Measurements from ENCODE around the gene AHNAK2.

DNA sequence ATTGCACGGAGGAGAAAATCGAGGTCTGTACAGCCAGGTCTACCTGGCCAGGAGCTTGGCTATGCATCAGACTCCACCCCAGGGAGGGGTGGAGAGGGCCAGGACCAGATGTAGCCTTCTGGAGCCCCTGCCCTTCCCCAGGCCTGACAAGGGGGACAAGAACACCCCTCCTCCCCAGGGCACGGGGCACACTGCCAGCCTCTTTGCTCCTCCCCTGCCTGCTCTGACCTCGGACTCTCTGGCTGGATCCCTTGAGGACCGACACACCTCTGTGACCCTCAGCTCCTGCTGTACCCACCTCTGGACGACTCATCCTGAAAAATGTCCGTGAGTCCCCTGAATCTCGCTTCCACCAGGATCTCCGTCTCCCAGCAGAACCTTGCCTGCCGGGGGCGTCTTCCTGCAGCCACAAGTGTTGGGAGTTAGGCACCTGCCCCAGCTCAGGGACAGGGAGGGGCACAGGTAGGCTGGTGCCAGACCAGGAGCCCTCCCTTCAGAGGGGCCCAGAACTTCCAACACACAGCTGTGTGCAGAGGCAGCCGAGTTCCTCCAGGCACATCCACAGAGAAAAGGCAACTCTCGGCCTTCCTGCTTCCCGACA is 21.8 kb downstream of the AHNAK2 start:
- TF ChIP-seq SIN3A (IDR thresholded peaks at IDR 0.05; ENCODE audit: low read depth), result no peak
- TF ChIP-seq, protein P1, sequence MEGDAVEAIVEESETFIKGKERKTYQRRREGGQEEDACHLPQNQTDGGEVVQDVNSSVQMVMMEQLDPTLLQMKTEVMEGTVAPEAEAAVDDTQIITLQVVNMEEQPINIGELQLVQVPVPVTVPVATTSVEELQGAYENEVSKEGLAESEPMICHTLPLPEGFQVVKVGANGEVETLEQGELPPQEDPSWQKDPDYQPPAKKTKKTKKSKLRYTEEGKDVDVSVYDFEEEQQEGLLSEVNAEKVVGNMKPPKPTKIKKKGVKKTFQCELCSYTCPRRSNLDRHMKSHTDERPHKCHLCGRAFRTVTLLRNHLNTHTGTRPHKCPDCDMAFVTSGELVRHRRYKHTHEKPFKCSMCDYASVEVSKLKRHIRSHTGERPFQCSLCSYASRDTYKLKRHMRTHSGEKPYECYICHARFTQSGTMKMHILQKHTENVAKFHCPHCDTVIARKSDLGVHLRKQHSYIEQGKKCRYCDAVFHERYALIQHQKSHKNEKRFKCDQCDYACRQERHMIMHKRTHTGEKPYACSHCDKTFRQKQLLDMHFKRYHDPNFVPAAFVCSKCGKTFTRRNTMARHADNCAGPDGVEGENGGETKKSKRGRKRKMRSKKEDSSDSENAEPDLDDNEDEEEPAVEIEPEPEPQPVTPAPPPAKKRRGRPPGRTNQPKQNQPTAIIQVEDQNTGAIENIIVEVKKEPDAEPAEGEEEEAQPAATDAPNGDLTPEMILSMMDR (IDR thresholded peaks at IDR 0.05 in 2 of 3, conservative IDR thresholded peaks at IDR 0.05 in 1 of 3; ENCODE audit: borderline replicate concordance in 1 of 3, insufficient read depth in 1 of 3, low read depth in 2 of 3, low read length in 2 of 3), result no peak
- TF ChIP-seq CEBPB (IDR thresholded peaks at IDR 0.05; ENCODE audit: low read depth), result no peak
- TF ChIP-seq POLR2AphosphoS5 (IDR thresholded peaks at IDR 0.05; ENCODE audit: low read depth, low read length), result no peak
- TF ChIP-seq SP1 (IDR thresholded peaks at IDR 0.05; ENCODE audit: low read depth), result no peak
- no peak for TF ChIP-seq JUND (IDR thresholded peaks at IDR 0.05)
- no peak for TF ChIP-seq EZH2 (IDR thresholded peaks at IDR 0.05)

All from HCT116 (cell line).